ENCODE data around the gene ATG12. TPM values are rescaled to one million over a fixed set of nuclear protein-coding genes. Genes with fewer than 3 reads are reported as not detected.

Gene ATG12
- total and polyA plus RNA-seq, 2 of the 8 experiments (the other 6 are each of a cell fraction or from before 2014, with no cell fraction given), result 23.8 to 49.3 TPM

DNA sequence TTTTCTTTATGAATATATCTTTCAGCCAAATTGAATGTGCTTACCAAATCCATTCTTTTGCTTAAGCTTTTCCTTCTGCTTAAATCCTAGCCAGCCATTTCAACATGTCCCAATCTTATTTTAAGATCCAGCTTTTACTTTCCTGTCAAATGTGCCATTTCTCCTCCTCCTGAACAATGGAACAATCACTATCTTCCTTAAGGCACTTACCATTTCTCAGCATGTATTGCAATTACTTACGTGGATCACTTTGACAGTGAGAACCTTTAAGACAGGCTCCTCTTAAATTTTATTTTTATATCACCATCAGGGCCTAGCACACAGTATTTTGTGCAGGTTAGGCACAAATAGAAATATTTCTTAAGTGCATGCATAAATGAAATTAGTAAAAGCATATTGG lies 20.5 kb downstream of the ATG12 start:
- Histone ChIP-seq H3K9me3 (ENCODE audit: insufficient read depth in 2 of 2, low read depth in 1 of 2, low read length in 1 of 2) (peaks cover 0 to 1% of the 10 kb centered on the region in 2 experiments; a peak in 1 of 4 replicates), H3K56ac (replicated peaks; ENCODE audit: insufficient read length, low read depth, low read length) (no peak overlapping the region), H4K8ac (ENCODE audit: extremely low read depth, insufficient read depth, low read length) (no peak overlapping the region), H3K9ac (replicated peaks in 1 of 4; ENCODE audit: extremely low read depth in 1 of 4, low read depth in 3 of 4, low read length in 3 of 4) (no peak overlapping the region), H3K79me2 (ENCODE audit: control insufficient read depth in 1 of 2, insufficient read depth in 2 of 2, low read length in 2 of 2) (no peaks in the 10 kb centered on the region), H4K91ac (replicated peaks; ENCODE audit: insufficient read length, low read length) (no peak overlapping the region), H2BK120ac (replicated peaks; ENCODE audit: low read depth, low read length) (no peak overlapping the region), H3K27me3 (replicated peaks in 1 of 4; ENCODE audit: control insufficient read depth in 3 of 4, extremely low read depth in 1 of 4, insufficient read depth in 3 of 4, low read length in 3 of 4) (peaks cover 0 to 2% (median under 1%) of the 10 kb centered on the region in 4 experiments; a peak in 3 of 7 replicates), H4K20me1 (replicated peaks in 1 of 2; ENCODE audit: control insufficient read depth in 1 of 2, insufficient read depth in 2 of 2, low read length in 2 of 2) (no peaks in the 10 kb centered on the region), H3K14ac (ENCODE audit: insufficient read length) (no peak overlapping the region), H3K27ac (ENCODE audit: low read depth, low read length) (no peak overlapping the region), H2AK5ac (ENCODE audit: low read depth, low read length) (no peak overlapping the region), H4K5ac (ENCODE audit: insufficient read length, low read depth, low read length) (no peak overlapping the region), H3K4me3 (ENCODE audit: extremely low read depth in 1 of 4, insufficient read depth in 2 of 4, low read depth in 3 of 4, low read length in 4 of 4) (no peak overlapping the region), H3K4ac (replicated peaks; ENCODE audit: insufficient read length, low read depth, low read length) (no peak overlapping the region), H3K79me1 (ENCODE audit: low read depth, low read length) (no peaks in the 10 kb centered on the region), H2BK15ac (ENCODE audit: low read length) (no peak overlapping the region), H2BK20ac (ENCODE audit: low read length) (no peak overlapping the region), H3K4me1 (replicated peaks in 1 of 4; ENCODE audit: control insufficient read depth in 3 of 4, insufficient read depth in 4 of 4, low read length in 3 of 4) (peaks cover 0 to 5% (median 0%) of the 10 kb centered on the region in 4 experiments; a peak in 3 of 7 replicates), H2BK5ac (ENCODE audit: low read depth, low read length) (no peak overlapping the region), H3K4me2 (ENCODE audit: insufficient read depth in 1 of 2, low read depth in 2 of 2, low read length in 2 of 2) (no peak overlapping the region), H3K23ac (ENCODE audit: insufficient read length) (no peak overlapping the region), H3K23me2 (ENCODE audit: low read depth, low read length) (peaks cover 6% of the 10 kb centered on the region; the same call in 1 of the 2 replicates), H2AFZ (ENCODE audit: low read length) (no peak overlapping the region), H3K18ac (ENCODE audit: extremely low read depth, low read length) (no peak overlapping the region), H2BK12ac (ENCODE audit: low read depth, low read length) (no peak overlapping the region), H3K36me3 (ENCODE audit: control insufficient read depth in 2 of 4, insufficient read depth in 4 of 4, low read length in 3 of 4) (no peaks in the 10 kb centered on the region)
- POLR2A ChIA-PET (ENCODE audit: partially characterized antibody), result interaction anchor here (0.7 to 1.1 kb wide), 2 partner anchors 11 to 276 kb away, joined by 3 read pairs; no protein-coding TSS in a partner anchor
- 90% methylated on average over 1 of the region's 1 CpG; no CpG with 5 or more reads in 1 of the 2 experiments for WGBS, 2 experiments (ENCODE audit: extremely low coverage in 1 of 2, insufficient coverage in 1 of 2, insufficient read length in 1 of 2, insufficient replicate concordance in 2 of 2, low coverage in 1 of 2, low lambda C conversion rate in 2 of 2, missing lambda C conversion rate in 1 of 2)
- FAIRE-seq (no peak), DNase-seq (ENCODE audit: low read depth in 1 of 2, low spot score in 2 of 2) (no peak)
- CTCF ChIA-PET (ENCODE audit: partially characterized antibody), result no interaction called here
- TF ChIP-seq TAF7 (optimal IDR thresholded peaks at IDR 0.05; ENCODE audit: borderline replicate concordance, low read depth, low read length), result no peak
- TF ChIP-seq RFX5 (IDR thresholded peaks at IDR 0.05; ENCODE audit: borderline replicate concordance, low read depth, low read length), result no peak
- no peak for TF ChIP-seq BRCA1 (IDR thresholded peaks at IDR 0.05; ENCODE audit: low read depth, low read length)
